K562 (cell line): ENCODE data around the gene PES1. TPM values are rescaled to one million over a fixed set of nuclear protein-coding genes. Genes with fewer than 3 reads are reported as not detected.
A peak's percentile ranks its signal among the peaks of the same experiment; 100 is the strongest.

Source experiments
- ARID3B ChIP-seq: fragments of 250-450 bp; sonication (Bioruptor Pico); IDR thresholded peaks from 2 replicates; pipeline ENCODE4 v1.4.0; 2020; ENCODE audit warnings: borderline replicate concordance
- CAMTA2 ChIP-seq: fragments of 250-450 bp; sonication (Bioruptor Pico); conservative IDR thresholded peaks from 2 replicates; pipeline ENCODE4 v1.5.1; 2022
- CTBP1 ChIP-seq: fragments of 450-650 bp; IDR thresholded peaks from 2 replicates; pipeline ENCODE4 v1.6.1; 2016; ENCODE audit warnings: borderline replicate concordance
- DLX4 ChIP-seq: fragments of 250-450 bp; sonication (Bioruptor Pico); IDR thresholded peaks from 2 replicates; pipeline ENCODE4 v1.6.1; 2021; ENCODE audit warnings: mild to moderate bottlenecking
- FOSL1 ChIP-seq: fragments of 200-800 bp; sonication (Bioruptor generic); conservative IDR thresholded peaks from 2 replicates; pipeline ENCODE4 v1.6.1; 2016; ENCODE audit warnings: missing genetic modification characterization, missing compliant biosample characterization
- FOXM1 ChIP-seq, 2 experiments: fragments of 450-650 bp in 1 of 2; sonication (generic) in 1 of 2; formaldehyde crosslinking in 1 of 2; IDR thresholded peaks; 2 replicates each; pipeline versions ENCODE4 v1.6.1 to v1.9.0; 2017 to 2022; ENCODE audit warnings: low read depth in 2 of 2, mild to moderate bottlenecking in 2 of 2, missing genetic modification reagents in 1 of 2, moderate library complexity in 1 of 2
- POLR2G ChIP-seq: fragments of 200-400 bp; formaldehyde crosslinking; IDR thresholded peaks from 2 replicates; pipeline ENCODE4 v1.6.1; 2017; ENCODE audit warnings: low read depth, mild to moderate bottlenecking, antibody characterized with exemption, low read length, moderate library complexity
- RBFOX2 ChIP-seq: fragments of 200-400 bp; formaldehyde crosslinking; IDR thresholded peaks from 2 replicates; pipeline ENCODE4 v1.6.1; 2017; ENCODE audit warnings: low read depth, mild to moderate bottlenecking, low read length, moderate library complexity
- SOX6 ChIP-seq: fragments of 450-650 bp; IDR thresholded peaks from 2 replicates; pipeline ENCODE4 v1.6.1; 2014; ENCODE audit warnings: mild to moderate bottlenecking
- UBTF ChIP-seq, 2 experiments: IDR thresholded peaks; 2 replicates each; pipeline ENCODE4 v1.6.1; 2012; ENCODE audit warnings: improper control_type of control experiment in 2 of 2, low read depth in 2 of 2, low read length in 2 of 2, borderline replicate concordance in 1 of 2
- YY1 ChIP-seq, 3 experiments: IDR thresholded peaks; 2 replicates each; pipeline ENCODE4 v1.6.1; 2011; ENCODE audit warnings: low read length in 2 of 3, mild to moderate bottlenecking in 2 of 3, moderate library complexity in 2 of 3, borderline replicate concordance in 1 of 3, control low read depth in 1 of 3, low read depth in 1 of 3; ENCODE audit not compliant: insufficient read depth in 3 of 3, insufficient replicate concordance in 2 of 3, control insufficient read depth in 1 of 3, insufficient read length in 1 of 3; ENCODE audit errors: extremely low read depth in 1 of 3
- ZFP91 ChIP-seq: sonication (generic); formaldehyde crosslinking; IDR thresholded peaks from 2 replicates; pipeline ENCODE4 v1.8.0; 2022; ENCODE audit warnings: mild to moderate bottlenecking, missing genetic modification reagents
- ZFX ChIP-seq: sonication (generic); formaldehyde crosslinking; IDR thresholded peaks from 2 replicates; pipeline ENCODE4 v1.8.0; 2022; ENCODE audit warnings: mild to moderate bottlenecking, missing genetic modification reagents, moderate library complexity
- ZNF512 ChIP-seq: IDR thresholded peaks from 2 replicates; pipeline ENCODE4 v1.6.1; 2016; ENCODE audit warnings: missing genetic modification characterization, missing compliant biosample characterization
- polyA plus RNA-seq, 8 experiments: library from polyadenylated mRNA; depleted of rRNA in 4 of 8; stranded (reverse) in 5 of 8; unstranded in 3 of 8; fragments of >200 nt; fragmentation: Nextera tagmentation in 2 of 8; fragmentation: Illumina TruSeq in 1 of 8; extraction: Ambion mirVana in 2 of 8; extraction: Trizol in 1 of 8; gene quantifications; 2 replicates each; pipeline versions ENCODE4 v1.2.1 to v1.2.3, GENCODE V29; 2011 to 2014; ENCODE audit warnings: inconsistent platforms in 1 of 8, missing spikeins in 1 of 8
- total RNA-seq, 7 experiments: library from RNA; depleted of rRNA in 6 of 7; stranded (reverse); fragments of >200 nt in 6 of 7; fragmentation: Illumina TruSeq in 2 of 7; extraction: Trizol in 2 of 7; gene quantifications; 2 replicates each; pipeline versions ENCODE4 v1.2.1 to v1.2.3, GENCODE V29; 2011 to 2021; ENCODE audit warnings: low replicate concordance in 1 of 7

The PES1 gene
- total and polyA plus RNA-seq, 9 of the 15 experiments (the other 6 are each of a cell fraction or from before 2014, with no cell fraction given), result 6.5 to 158 (median 94.3) TPM

GRCh38 chr22:30541961-30542810 is 49.5 kb downstream of the PES1 start (continued):
- peak in 2 of 3 experiments; percentile 13 to 43 for TF ChIP-seq YY1 (IDR thresholded peaks at IDR 0.05; ENCODE audit: borderline replicate concordance in 1 of 3, control insufficient read depth in 1 of 3, extremely low read depth in 1 of 3, insufficient read depth in 3 of 3, insufficient read length in 1 of 3, insufficient replicate concordance in 2 of 3, low read depth in 1 of 3, low read length in 2 of 3)
- no peak for TF ChIP-seq ZNF512 (tag)
- peak in 1 of 2 experiments; percentile 63; a peak in 1 of 4 replicates for TF ChIP-seq UBTF (IDR thresholded peaks at IDR 0.05; ENCODE audit: borderline replicate concordance in 1 of 2, low read depth in 2 of 2, low read length in 2 of 2)
- no peak for TF ChIP-seq FOXM1 (IDR thresholded peaks at IDR 0.05; ENCODE audit: low read depth)
- no peak for TF ChIP-seq FOXM1 (CRISPR knock-in tag; IDR thresholded peaks at IDR 0.05; ENCODE audit: low read depth)
- no peak for TF ChIP-seq CAMTA2
- no peak for TF ChIP-seq SOX6
- peak; percentile 34; the same call in 1 of the 2 replicates for TF ChIP-seq FOSL1
- TF ChIP-seq ZFP91 (CRISPR knock-in tag), result no peak
- peak; percentile 85 for TF ChIP-seq ZFX (CRISPR knock-in tag)
- no peak for TF ChIP-seq ARID3B (CRISPR knock-in tag)
- no peak for TF ChIP-seq DLX4 (CRISPR knock-in tag)
- peak; percentile 72 for TF ChIP-seq RBFOX2
- TF ChIP-seq POLR2G, result peak; percentile 84
- TF ChIP-seq CTBP1, result peak; percentile 44; the same call in 1 of the 2 replicates
